Stomach (tissue), 9 donors: ENCODE results near the gene FLOT2. TPM values are rescaled to one million over a fixed set of nuclear protein-coding genes. Genes with fewer than 3 reads are reported as not detected.

Experiments used
- DNase-seq, 2 donors: peaks; one replicate each; pipeline versions ENCODE4 v3.0.0 to v3.0.0-alpha.2; 2013 to 2019
- H3K27ac ChIP-seq, 5 donors: fragments of 200-600 bp in 4 of 5; sonication (generic) in 4 of 5; one replicate each; pipeline ENCODE4 v1.5.1; 2013 to 2019; ENCODE audit warnings: mild to moderate bottlenecking in 1 of 5, moderate library complexity in 1 of 5
- H3K27me3 ChIP-seq, 3 donors: fragments of 200-600 bp; sonication (generic); one replicate each; pipeline ENCODE4 v1.5.1; 2017 to 2019; ENCODE audit warnings: mixed run types in 1 of 3
- H3K36me3 ChIP-seq, 4 donors: fragments of 200-600 bp; sonication (generic); 1 replicate in 3 of 4; 2 replicates in 1 of 4; pipeline ENCODE4 v1.5.1; 2016 to 2019
- H3K4me1 ChIP-seq, 4 donors: fragments of 200-600 bp; sonication (generic); one replicate each; pipeline ENCODE4 v1.5.1; 2016 to 2019
- H3K4me3 ChIP-seq, 4 donors: fragments of 200-600 bp; sonication (generic) in 3 of 4; one replicate each; pipeline ENCODE4 v1.5.1; 2016 to 2019; ENCODE audit warnings: mild to moderate bottlenecking in 1 of 4
- H3K9me3 ChIP-seq, 4 donors: fragments of 200-600 bp; sonication (generic); one replicate each; pipeline ENCODE4 v1.5.1; 2016 to 2019
- EP300 ChIP-seq: sonication (generic); formaldehyde crosslinking; IDR thresholded peaks from one replicate; pipeline ENCODE4 v1.6.1; 2017; ENCODE audit warnings: antibody characterized with exemption
- POLR2A ChIP-seq, 4 donors: fragments of 450-650 bp; IDR thresholded peaks; one replicate each; pipeline ENCODE4 v1.6.1; 2016; ENCODE audit warnings: antibody characterized with exemption in 4 of 4, control low read depth in 2 of 4, mild to moderate bottlenecking in 1 of 4, moderate library complexity in 1 of 4
- POLR2AphosphoS5 ChIP-seq, 3 donors: sonication (generic); formaldehyde crosslinking; IDR thresholded peaks; one replicate each; pipeline ENCODE4 v1.6.1; 2016; ENCODE audit warnings: antibody characterized with exemption in 3 of 3
- WGBS, 5 donors: extraction: QIAGEN DNeasy Blood & Tissue Kit in 3 of 5; methylation state at CpG; one replicate each; pipeline versions ENCODE4 v1.1.5 to v1.1.7; 2013 to 2018; 5-methylcytosine and 5-hydroxymethylcytosine counted together
- intact Hi-C: fragments of 100-400 bp; cut with DNase I; formaldehyde crosslinking; loops from one replicate; pipeline ENCODE4 v1.15.1; 2023; ENCODE audit warnings: low total_unique reads
- polyA plus RNA-seq, 3 donors: library from polyadenylated mRNA; stranded (reverse); fragments of 200-250 nt; gene quantifications; one replicate each; pipeline ENCODE4 v1.2.3, GENCODE V29; 2013
- total RNA-seq, 5 donors: library from RNA; depleted of rRNA; stranded (reverse); fragments of >200 nt; gene quantifications; one replicate each; pipeline versions ENCODE4 v1.1.0 to v1.2.3, GENCODE V29; 2014 to 2016
- TF ChIP-seq, protein P1 (sequence below), 7 experiments: fragments of 450-650 bp in 4 of 7; fragments of 200-600 bp in 3 of 7; sonication (generic) in 3 of 7; IDR thresholded peaks; one replicate each; pipeline ENCODE4 v1.5.1; 2016 to 2019; ENCODE audit warnings: antibody characterized with exemption in 7 of 7, control low read depth in 2 of 7, mild to moderate bottlenecking in 1 of 7
- donor health status: healthy with polysubstance abuse.
- donor health status: Bipolar disorder and iron deficiency.
- donor health status: healthy.

The FLOT2 gene
- total and polyA plus RNA-seq, 8 donors, result 19.5 to 80.5 (median 40.8) TPM

DNA sequence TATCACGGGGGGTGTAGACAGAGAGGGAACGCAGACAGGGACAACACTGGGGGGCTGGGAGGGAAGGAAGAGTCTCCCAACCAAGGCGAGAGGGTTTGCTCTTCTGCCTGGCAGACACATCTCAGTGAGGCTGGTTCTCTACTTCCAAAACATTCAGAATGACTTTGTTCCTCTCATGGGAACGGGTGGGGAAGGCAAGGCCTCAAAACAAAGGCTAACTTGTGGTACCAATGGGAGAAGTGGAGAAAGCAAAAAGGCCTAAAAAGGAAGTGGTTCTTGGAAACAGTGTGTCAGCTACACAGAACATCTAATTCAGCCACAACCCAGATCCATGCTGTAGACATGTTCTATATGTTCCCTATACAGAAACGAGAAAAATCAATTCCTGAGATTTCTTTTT, 7.5 kb downstream of the FLOT2 start:
- TF ChIP-seq, protein P1, sequence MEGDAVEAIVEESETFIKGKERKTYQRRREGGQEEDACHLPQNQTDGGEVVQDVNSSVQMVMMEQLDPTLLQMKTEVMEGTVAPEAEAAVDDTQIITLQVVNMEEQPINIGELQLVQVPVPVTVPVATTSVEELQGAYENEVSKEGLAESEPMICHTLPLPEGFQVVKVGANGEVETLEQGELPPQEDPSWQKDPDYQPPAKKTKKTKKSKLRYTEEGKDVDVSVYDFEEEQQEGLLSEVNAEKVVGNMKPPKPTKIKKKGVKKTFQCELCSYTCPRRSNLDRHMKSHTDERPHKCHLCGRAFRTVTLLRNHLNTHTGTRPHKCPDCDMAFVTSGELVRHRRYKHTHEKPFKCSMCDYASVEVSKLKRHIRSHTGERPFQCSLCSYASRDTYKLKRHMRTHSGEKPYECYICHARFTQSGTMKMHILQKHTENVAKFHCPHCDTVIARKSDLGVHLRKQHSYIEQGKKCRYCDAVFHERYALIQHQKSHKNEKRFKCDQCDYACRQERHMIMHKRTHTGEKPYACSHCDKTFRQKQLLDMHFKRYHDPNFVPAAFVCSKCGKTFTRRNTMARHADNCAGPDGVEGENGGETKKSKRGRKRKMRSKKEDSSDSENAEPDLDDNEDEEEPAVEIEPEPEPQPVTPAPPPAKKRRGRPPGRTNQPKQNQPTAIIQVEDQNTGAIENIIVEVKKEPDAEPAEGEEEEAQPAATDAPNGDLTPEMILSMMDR (IDR thresholded peaks at IDR 0.05), result no peak
- TF ChIP-seq POLR2A (IDR thresholded peaks at IDR 0.05), result no peak
- Histone ChIP-seq H3K9me3 (no peaks in the 10 kb centered on the region), H3K27ac (peak overlapping the region in 1 of 5 donors; percentile 28), H3K36me3 (peaks cover 2 to 52% (median 42%) of the 10 kb centered on the region in 4 donors), H3K4me1 (peaks cover 5 to 55% (median 19%) of the 10 kb centered on the region in 4 donors), H3K4me3 (no peak overlapping the region), H3K27me3 (no peaks in the 10 kb centered on the region)
- intact Hi-C loops, result loop anchor here (10.0 kb wide), 1 partner anchor 125 kb away; no protein-coding TSS in a partner anchor
- no peak for DNase-seq
- 68 to 80% (median 74%) methylated on average over 5 of the region's 5 CpGs for WGBS, 5 donors

- Histone ChIP-seq H3K27me3 (no peaks in the 10 kb centered on the region), H3K4me1 (peaks cover 5 to 45% (median 18%) of the 10 kb centered on the region in 4 donors), H3K9me3 (no peaks in the 10 kb centered on the region), H3K4me3 (no peak overlapping the region), H3K36me3 (peaks cover 13 to 63% (median 53%) of the 10 kb centered on the region in 4 donors), H3K27ac (no peak overlapping the region)
- no peak for DNase-seq
- 89 to 96% (median 90%) methylated on average over 7 of the region's 7 CpGs for WGBS, 5 donors
- no peak for TF ChIP-seq EP300
- TF ChIP-seq, protein P1 (IDR thresholded peaks at IDR 0.05), result no peak
- no peak for TF ChIP-seq POLR2A (IDR thresholded peaks at IDR 0.05)
- intact Hi-C loops, result loop anchor here (10.0 kb wide), 1 partner anchor 124 kb away; no protein-coding TSS in a partner anchor
These were observed 8.7 kb downstream of the FLOT2 start for GRCh38 chr17:28888832-28889231.

DNA sequence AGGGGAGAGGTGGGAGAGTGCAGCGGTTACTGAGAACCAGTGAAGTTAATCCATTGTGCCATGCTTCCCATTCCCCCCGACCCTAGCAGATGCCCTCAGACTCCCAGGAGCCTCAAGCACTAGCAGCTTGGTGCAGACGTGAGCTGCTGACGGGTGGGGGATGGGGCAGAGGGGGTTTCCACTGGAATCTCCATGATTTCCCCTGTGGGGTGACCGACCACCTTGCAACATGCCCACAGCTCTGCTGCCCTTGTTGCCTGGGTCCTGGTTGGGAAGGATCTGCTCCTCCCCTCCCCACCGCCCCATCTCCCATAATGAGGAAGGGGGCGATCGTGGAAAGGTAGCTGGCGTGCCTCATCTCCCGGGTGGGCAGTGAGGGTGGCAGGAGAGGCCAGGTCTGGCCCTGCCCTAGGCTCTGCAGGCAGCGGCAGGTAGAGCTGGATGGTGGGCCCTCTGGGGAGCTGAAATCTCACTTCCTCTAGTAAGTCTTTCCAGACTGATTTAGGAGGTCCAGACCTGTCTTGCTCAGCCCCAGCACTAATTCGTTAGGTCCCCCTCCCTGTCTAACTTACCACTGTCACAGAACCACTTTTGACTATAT, 9.6 kb downstream of the FLOT2 start:
- Histone ChIP-seq H3K9me3 (no peaks in the 10 kb centered on the region), H3K27ac (no peak overlapping the region), H3K4me1 (peaks cover under 1 to 36% (median 12%) of the 10 kb centered on the region in 4 donors), H3K36me3 (peaks cover 20 to 72% (median 62%) of the 10 kb centered on the region in 4 donors), H3K4me3 (no peak overlapping the region), H3K27me3 (no peaks in the 10 kb centered on the region)
- intact Hi-C loops, result loop anchor here (10.0 kb wide), 1 partner anchor 123 kb away; no protein-coding TSS in a partner anchor
- no peak for TF ChIP-seq POLR2A (IDR thresholded peaks at IDR 0.05)
- no peak for TF ChIP-seq EP300
- TF ChIP-seq, protein P1 (IDR thresholded peaks at IDR 0.05), result no peak
- TF ChIP-seq POLR2AphosphoS5 (IDR thresholded peaks at IDR 0.05), result no peak
- DNase-seq, result no peak
- 83 to 88% (median 87%) methylated on average over 12 of the region's 12 CpGs for WGBS, 5 donors

DNA sequence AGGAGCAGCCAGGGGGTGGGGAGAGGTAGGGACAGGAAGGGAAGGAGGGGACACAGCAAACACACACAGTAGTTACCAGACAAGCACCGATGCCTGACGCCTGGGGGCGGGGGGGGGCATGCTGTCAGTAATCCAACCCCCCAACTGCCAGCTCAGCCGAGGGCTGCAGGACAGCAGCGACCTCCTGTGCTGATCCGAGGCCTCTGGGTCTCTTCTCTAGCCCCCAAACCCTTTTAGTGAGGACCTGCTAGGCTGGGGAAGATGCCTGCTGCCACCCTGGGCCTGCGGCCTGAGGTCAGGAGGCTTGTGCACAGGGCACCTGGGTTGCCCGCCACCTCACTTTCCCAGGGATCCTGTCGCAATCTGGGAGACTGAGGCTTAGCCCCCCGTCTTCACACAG, 11.6 kb downstream of the FLOT2 start:
- Histone ChIP-seq H3K4me3 (no peak overlapping the region), H3K4me1 (peaks cover 0 to 16% (median 0%) of the 10 kb centered on the region in 4 donors), H3K36me3 (peaks cover 40 to 81% (median 78%) of the 10 kb centered on the region in 4 donors), H3K27ac (no peak overlapping the region), H3K9me3 (no peaks in the 10 kb centered on the region), H3K27me3 (no peaks in the 10 kb centered on the region)
- 71 to 88% (median 85%) methylated on average over 5 to 10 of the region's 10 CpGs for WGBS, 5 donors
- TF ChIP-seq POLR2AphosphoS5 (IDR thresholded peaks at IDR 0.05) (no peak), POLR2A (IDR thresholded peaks at IDR 0.05) (no peak), EP300 (no peak)
- TF ChIP-seq, protein P1 (IDR thresholded peaks at IDR 0.05), result no peak
- no peak for DNase-seq
- intact Hi-C loops, result loop anchor here (10.0 kb wide), 1 partner anchor 121 kb away; no protein-coding TSS in a partner anchor
